CD14-positive monocyte (primary cell): Measurements from ENCODE around the gene MAP6. TPM values are rescaled to one million over a fixed set of nuclear protein-coding genes. Genes with fewer than 3 reads are reported as not detected.

Source experiments
- DNase-seq, 3 donors: peaks; one replicate each; pipeline ENCODE4 v3.0.0-alpha.2; 2011 to 2022
- H2AFZ ChIP-seq: 2 replicates; pipeline ENCODE4 v1.6.0; 2012; ENCODE audit warnings: mild to moderate bottlenecking, low read depth, low read length, inconsistent platforms; ENCODE audit not compliant: insufficient read depth, poor library complexity, severe bottlenecking
- H3K27ac ChIP-seq, 2 donors: 1 replicate in 1 of 2; 2 replicates in 1 of 2; pipeline ENCODE4 v1.5.1; 2012 to 2013; ENCODE audit warnings: low read length in 2 of 2, control low read depth in 1 of 2, inconsistent platforms in 1 of 2, low read depth in 1 of 2, mild to moderate bottlenecking in 1 of 2
- H3K27me3 ChIP-seq, 2 donors: one replicate each; pipeline versions ENCODE4 v1.6.0 to v1.6.1; 2011 to 2013; ENCODE audit warnings: low read length in 2 of 2; ENCODE audit not compliant: control insufficient read depth in 2 of 2, insufficient read depth in 2 of 2
- H3K36me3 ChIP-seq, 2 donors: replicated peaks in 1 of 2; 1 replicate in 1 of 2; 2 replicates in 1 of 2; pipeline versions ENCODE4 v1.5.1 to v1.6.1; 2012 to 2013; ENCODE audit warnings: low read length in 2 of 2, control low read depth in 1 of 2, inconsistent platforms in 1 of 2, mild to moderate bottlenecking in 1 of 2; ENCODE audit not compliant: insufficient read depth in 2 of 2, control insufficient read depth in 1 of 2
- H3K4me1 ChIP-seq, 2 donors: 1 replicate in 1 of 2; 2 replicates in 1 of 2; pipeline versions ENCODE4 v1.5.1 to v1.6.1; 2012 to 2013; ENCODE audit warnings: low read length in 2 of 2, control low read depth in 1 of 2, inconsistent platforms in 1 of 2, mild to moderate bottlenecking in 1 of 2, moderate library complexity in 1 of 2; ENCODE audit not compliant: insufficient read depth in 2 of 2, control insufficient read depth in 1 of 2
- H3K4me2 ChIP-seq: replicated peaks from 2 replicates; pipeline ENCODE3; 2012; ENCODE audit warnings: low read length, moderate library complexity, mild to moderate bottlenecking; ENCODE audit not compliant: poor library complexity, severe bottlenecking; ENCODE audit errors: extremely low read depth
- H3K4me3 ChIP-seq, 3 experiments: fragments of 200-600 bp in 1 of 3; sonication (generic) in 1 of 3; replicated peaks in 1 of 3; 1 replicate in 2 of 3; 2 replicates in 1 of 3; pipeline ENCODE4 v1.5.1; 2011 to 2013; ENCODE audit warnings: low read length in 3 of 3, mild to moderate bottlenecking in 3 of 3, control low read depth in 2 of 3, low read depth in 2 of 3, inconsistent platforms in 1 of 3, moderate library complexity in 1 of 3
- H3K79me2 ChIP-seq: 2 replicates; pipeline ENCODE4 v1.6.0; 2012; ENCODE audit warnings: mild to moderate bottlenecking, control low read depth, inconsistent platforms, low read length, moderate library complexity; ENCODE audit not compliant: insufficient read depth
- H3K9ac ChIP-seq: 2 replicates; pipeline ENCODE4 v1.6.0; 2017; ENCODE audit warnings: low read length, mild to moderate bottlenecking; ENCODE audit not compliant: insufficient read depth, poor library complexity, severe bottlenecking
- H3K9me3 ChIP-seq, 2 donors: replicated peaks in 1 of 2; 1 replicate in 1 of 2; 2 replicates in 1 of 2; pipeline versions ENCODE4 v1.5.1 to v1.6.1; 2012 to 2013; ENCODE audit warnings: low read length in 2 of 2, control low read depth in 1 of 2; ENCODE audit not compliant: control insufficient read depth in 1 of 2, insufficient read depth in 1 of 2
- H4K20me1 ChIP-seq: 2 replicates; pipeline ENCODE4 v1.6.0; 2012; ENCODE audit warnings: mild to moderate bottlenecking, low read length, control low read depth, moderate library complexity; ENCODE audit not compliant: insufficient read depth
- H3K27ac Mint-ChIP-seq, 7 donors: one replicate each; pipeline ENCODE4 v1.8.0; 2020; ENCODE audit warnings: mild to moderate bottlenecking in 7 of 7, mixed read lengths in 7 of 7, moderate library complexity in 6 of 7, inconsistent platforms in 2 of 7
- H3K27me3 Mint-ChIP-seq, 3 donors: one replicate each; pipeline ENCODE4 v1.8.0; 2021 to 2022; ENCODE audit warnings: low read depth in 3 of 3, mild to moderate bottlenecking in 3 of 3, mixed read lengths in 3 of 3, moderate library complexity in 3 of 3, inconsistent platforms in 1 of 3
- H3K36me3 Mint-ChIP-seq, 2 donors: one replicate each; pipeline ENCODE4 v1.8.0; 2020; ENCODE audit warnings: mixed read lengths in 2 of 2, inconsistent platforms in 1 of 2, mild to moderate bottlenecking in 1 of 2
- H3K4me1 Mint-ChIP-seq: one replicate; pipeline ENCODE4 v1.8.0; 2020; ENCODE audit warnings: mild to moderate bottlenecking, mixed read lengths
- H3K4me3 Mint-ChIP-seq, 2 donors: one replicate each; pipeline ENCODE4 v1.8.0; 2020; ENCODE audit warnings: mild to moderate bottlenecking in 2 of 2, mixed read lengths in 2 of 2, moderate library complexity in 1 of 2
- H3K9me3 Mint-ChIP-seq, 7 donors: one replicate each; pipeline ENCODE4 v1.8.0; 2020 to 2022; ENCODE audit warnings: mixed read lengths in 7 of 7, mild to moderate bottlenecking in 6 of 7, moderate library complexity in 6 of 7, inconsistent platforms in 2 of 7
- CTCF ChIP-seq: fragments of 200-600 bp; IDR thresholded peaks from one replicate; pipeline ENCODE4 v1.8.0; 2022; ENCODE audit warnings: antibody characterized with exemption, mild to moderate bottlenecking
- WGBS: methylation state at CpG from one replicate; pipeline ENCODE4 v1.1.5; 2013; ENCODE audit warnings: missing lambda C conversion rate; ENCODE audit not compliant: insufficient coverage; 5-methylcytosine and 5-hydroxymethylcytosine counted together
- intact Hi-C, 2 donors: fragments of 100-400 bp; cut with micrococcal nuclease; formaldehyde crosslinking; loops; one replicate each; pipeline versions ENCODE4 v1.15.0 to v1.15.1; 2023
- polyA plus RNA-seq, 3 donors: library from polyadenylated mRNA; depleted of rRNA in 1 of 3; unstranded in 2 of 3; stranded (reverse) in 1 of 3; fragments of 300-500 nt in 2 of 3; fragments of >200 nt in 1 of 3; fragmentation: Illumina TruSeq in 2 of 3; gene quantifications; 1 replicate in 2 of 3; 2 replicates in 1 of 3; pipeline ENCODE4 v1.2.3, GENCODE V29; 2012 to 2021

Gene MAP6
- polyA plus RNA-seq, 3 donors = not detected

- H3K9ac ChIP-seq = no peak overlapping the region
- H2AFZ ChIP-seq = no peak overlapping the region
- intact Hi-C loops = no loop called here
- no peaks in the 10 kb centered on the region for H3K9me3 ChIP-seq
- H3K79me2 ChIP-seq = no peaks in the 10 kb centered on the region
- no peak for DNase-seq
- Mint-ChIP-seq H3K4me3 (no peak overlapping the region), H3K9me3 (peaks cover 0 to 5% (median 0%) of the 10 kb centered on the region in 7 donors), H3K4me1 (peaks cover 14% of the 10 kb centered on the region), H3K27ac (no peak overlapping the region), H3K27me3 (peaks cover 6 to 28% (median 13%) of the 10 kb centered on the region in 3 donors), H3K36me3 (no peaks in the 10 kb centered on the region)
- H3K27me3 ChIP-seq = peaks cover 5 to 12% of the 10 kb centered on the region in 2 donors
- H3K4me1 ChIP-seq = peaks cover 7 to 15% of the 10 kb centered on the region in 2 donors
- 94% methylated on average over 7 of the region's 17 CpGs for WGBS
- no peaks in the 10 kb centered on the region for H4K20me1 ChIP-seq
- TF ChIP-seq CTCF = no peak
- no peak overlapping the region for H3K27ac ChIP-seq
- no peak overlapping the region for H3K4me3 ChIP-seq
- no peak overlapping the region for H3K4me2 ChIP-seq
- no peaks in the 10 kb centered on the region for H3K36me3 ChIP-seq
These were observed 111.0 kb downstream of the MAP6 start for GRCh38 chr11:75557666-75558494.

- H3K4me1 ChIP-seq = no peaks in the 10 kb centered on the region
- Mint-ChIP-seq H3K27ac (no peak overlapping the region), H3K9me3 (peaks cover 0 to 2% (median 0%) of the 10 kb centered on the region in 7 donors), H3K36me3 (no peaks in the 10 kb centered on the region), H3K4me1 (no peaks in the 10 kb centered on the region), H3K4me3 (no peak overlapping the region), H3K27me3 (peaks cover 7 to 20% (median 7%) of the 10 kb centered on the region in 3 donors)
- H3K4me2 ChIP-seq = no peak overlapping the region
- peaks cover 5 to 7% of the 10 kb centered on the region in 2 donors for H3K27me3 ChIP-seq
- no peaks in the 10 kb centered on the region for H3K9me3 ChIP-seq
- no peak for TF ChIP-seq CTCF
- no peak overlapping the region for H3K4me3 ChIP-seq
- whole genome bisulfite sequencing = 73% methylated on average over 2 of the region's 3 CpGs
- H2AFZ ChIP-seq = no peak overlapping the region
- H3K9ac ChIP-seq = no peak overlapping the region
- intact Hi-C loops = no loop called here
- no peaks in the 10 kb centered on the region for H3K79me2 ChIP-seq
- no peaks in the 10 kb centered on the region for H3K36me3 ChIP-seq
- no peaks in the 10 kb centered on the region for H4K20me1 ChIP-seq
- DNase-seq = no peak
- H3K27ac ChIP-seq = no peak overlapping the region
These were observed 112.6 kb downstream of the MAP6 start for GRCh38 chr11:75556275-75556674.
